GM18951 (cell line): ENCODE data around the gene RAI14.
"Not testable (repeated sequence)": the region's sequence is repeated elsewhere in the genome, so short reads cannot be mapped to it uniquely, and the experiment has no call there.

ENCODE experiments used
- POLR2A ChIP-seq: IDR thresholded peaks from 4 replicates; pipeline ENCODE4 v1.6.1; 2011; ENCODE audit warnings: mild to moderate bottlenecking; ENCODE audit not compliant: insufficient read length, insufficient read depth; ENCODE audit errors: extremely low read depth
- in situ Hi-C: fragments of 300-500 bp; cut with MboI; formaldehyde crosslinking; loops from one replicate; pipeline ENCODE4 v1.12.0; 2022; ENCODE audit warnings: low sequenced_read_pairs, mixed read lengths, inconsistent platforms; ENCODE audit not compliant: unreplicated experiment

Gene RAI14

GRCh38 chr5:34722183-34722582, 66.1 kb downstream of the RAI14 start:
- in situ Hi-C loops, result no loop called here
- TF ChIP-seq POLR2A, result no peak

DNA sequence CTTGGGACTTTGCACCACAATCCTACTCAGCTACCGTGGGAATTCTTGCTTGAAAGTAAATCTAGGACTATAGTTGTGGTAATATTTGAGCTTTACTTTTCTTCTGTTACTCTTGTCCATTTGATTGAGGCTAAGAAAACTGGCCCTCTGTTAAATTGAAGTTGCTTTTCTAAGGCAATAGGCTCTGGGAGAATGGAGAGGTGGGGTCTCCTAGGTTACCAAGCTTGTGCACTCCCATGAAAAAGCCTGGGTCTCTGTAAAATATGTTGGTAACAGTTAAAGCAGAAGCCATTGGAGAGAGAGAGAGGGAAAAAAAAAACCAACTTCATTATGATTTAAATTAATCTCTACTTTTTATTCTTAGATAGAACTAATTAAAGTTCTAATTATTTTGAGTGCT, 68.6 kb downstream of the RAI14 start:
- in situ Hi-C loops, result no loop called here
- no peak for TF ChIP-seq POLR2A

DNA sequence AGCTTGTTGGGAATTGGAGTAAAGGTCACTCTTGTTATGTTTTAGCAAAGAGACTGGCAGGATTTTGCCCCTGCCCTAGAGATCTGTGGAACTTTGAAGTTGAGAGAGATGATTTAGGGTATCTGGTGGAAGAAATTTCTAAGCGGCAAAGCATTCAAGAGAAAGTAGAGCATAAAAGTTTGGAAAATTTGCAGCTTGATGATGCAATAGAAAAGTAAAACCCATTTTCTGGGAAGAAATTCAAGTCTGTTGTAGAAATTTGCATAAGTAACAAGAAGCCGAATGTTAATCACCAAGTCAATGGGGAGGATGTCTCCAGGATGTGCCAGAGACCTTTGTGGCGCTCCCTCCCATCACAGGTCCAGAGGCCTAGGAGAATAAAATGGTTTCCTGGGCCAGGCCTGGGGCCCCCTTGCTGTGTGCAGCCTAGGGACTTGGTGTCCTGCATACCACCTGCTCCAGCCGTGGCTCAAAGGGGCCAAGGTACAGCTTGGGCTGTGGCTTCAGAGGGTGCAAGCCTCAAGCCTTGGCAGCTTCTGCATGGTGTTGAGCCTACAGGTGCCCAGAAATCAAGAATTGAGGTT, 71.1 kb downstream of the RAI14 start:
- in situ Hi-C loops, result not testable (repeated sequence)

- TF ChIP-seq POLR2A, result no peak
- in situ Hi-C loops, result no loop called here
Measured at GRCh38 chr5:34728236-34728635, 72.1 kb downstream of the RAI14 start.

- in situ Hi-C loops, result no loop called here
- no peak for TF ChIP-seq POLR2A
Measured at GRCh38 chr5:34731435-34732232, 75.5 kb downstream of the RAI14 start.

DNA sequence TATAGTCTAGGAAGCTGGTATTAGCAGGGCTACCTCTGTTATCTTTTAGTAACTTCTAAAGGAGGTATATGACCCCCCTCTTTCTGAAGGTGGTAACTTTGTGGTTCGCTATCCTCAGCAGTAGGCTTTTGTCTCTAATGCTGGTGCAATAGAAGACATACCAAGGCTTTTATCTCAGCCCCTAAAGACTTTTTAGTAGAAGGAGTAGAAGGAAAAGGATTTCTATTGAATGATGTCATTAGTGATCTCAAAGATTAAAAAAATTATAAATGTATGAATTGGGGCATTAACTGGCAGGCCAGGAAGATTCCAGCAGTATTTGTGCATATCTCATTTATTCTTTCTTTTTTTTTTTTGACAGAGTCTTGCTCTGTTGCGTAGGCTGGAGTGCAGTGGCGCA, 78.2 kb downstream of the RAI14 start:
- in situ Hi-C loops, result no loop called here

GRCh38 chr5:34735491-34736426, 79.6 kb downstream of the RAI14 start:
- TF ChIP-seq POLR2A, result no peak
- in situ Hi-C loops, result no loop called here

More for the DNA sequence above, 78.2 kb downstream of the RAI14 start:
- no peak for TF ChIP-seq POLR2A

- no peak for TF ChIP-seq POLR2A
- in situ Hi-C loops, result no loop called here
Measured at GRCh38 chr5:34736445-34737115, 80.5 kb downstream of the RAI14 start.

DNA sequence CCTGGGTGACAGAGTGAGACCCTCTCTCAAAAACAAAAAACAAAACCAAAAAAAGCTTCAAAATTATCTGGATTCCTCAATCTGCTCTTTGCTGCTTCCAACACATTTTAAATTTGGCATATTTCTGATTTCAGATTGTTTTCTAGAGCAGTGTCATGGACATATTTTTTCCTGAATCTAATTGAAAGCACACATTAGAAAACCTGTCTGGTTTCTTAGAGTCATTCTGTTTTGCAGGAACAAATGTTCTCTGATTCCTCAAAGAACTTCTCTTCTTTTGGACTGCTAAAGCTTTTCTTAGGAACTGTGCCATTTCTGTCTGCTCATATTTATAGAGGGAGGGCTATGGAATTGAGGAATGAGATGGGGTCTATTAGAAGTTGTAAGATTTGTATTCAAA, 81.6 kb downstream of the RAI14 start:
- no peak for TF ChIP-seq POLR2A
- in situ Hi-C loops, result no loop called here

- TF ChIP-seq POLR2A, result no peak
- in situ Hi-C loops, result no loop called here
Measured at GRCh38 chr5:34738381-34738780, 82.3 kb downstream of the RAI14 start.

- in situ Hi-C loops, result no loop called here
- no peak for TF ChIP-seq POLR2A
Measured at GRCh38 chr5:34740389-34740806, 84.3 kb downstream of the RAI14 start.

GRCh38 chr5:34742061-34742460, 85.9 kb downstream of the RAI14 start:
- TF ChIP-seq POLR2A, result no peak
- in situ Hi-C loops, result no loop called here

GRCh38 chr5:34743878-34744277, 87.8 kb downstream of the RAI14 start:
- in situ Hi-C loops, result no loop called here
- no peak for TF ChIP-seq POLR2A
